ENCODE measurements around the gene SPATA17.

SPATA17 gene

DNA sequence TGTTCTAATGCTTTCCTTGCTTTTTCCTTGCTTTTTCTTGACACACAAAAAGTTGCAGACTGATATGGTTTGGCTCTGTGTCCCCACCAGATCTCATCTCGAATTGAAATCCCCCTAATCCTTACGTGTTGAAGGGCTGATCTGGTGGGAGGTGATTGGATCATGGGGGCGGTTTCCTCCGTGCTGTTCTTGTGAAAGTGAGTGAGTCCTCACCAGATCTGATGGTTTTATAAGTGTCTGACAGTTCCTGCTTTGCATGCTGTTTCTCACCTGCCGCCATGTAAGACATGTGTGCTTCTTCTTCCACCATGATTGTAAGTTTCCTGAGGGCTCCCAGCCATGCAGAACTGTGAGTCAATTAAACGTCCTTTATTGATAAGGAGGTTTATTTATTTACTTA lies 11.3 kb downstream of the SPATA17 start:
- DNase-seq (ENCODE audit: extremely low read depth, low read depth): no peak
- TF ChIP-seq CTCF (IDR thresholded peaks at IDR 0.05; ENCODE audit: low read depth, low read length): no peak

GRCh38 chr1:217647791-217648190 lies 16.6 kb downstream of the SPATA17 start:
- DNase-seq (ENCODE audit: extremely low read depth, low read depth): no peak
- TF ChIP-seq CTCF (IDR thresholded peaks at IDR 0.05; ENCODE audit: low read depth, low read length): no peak

DNA sequence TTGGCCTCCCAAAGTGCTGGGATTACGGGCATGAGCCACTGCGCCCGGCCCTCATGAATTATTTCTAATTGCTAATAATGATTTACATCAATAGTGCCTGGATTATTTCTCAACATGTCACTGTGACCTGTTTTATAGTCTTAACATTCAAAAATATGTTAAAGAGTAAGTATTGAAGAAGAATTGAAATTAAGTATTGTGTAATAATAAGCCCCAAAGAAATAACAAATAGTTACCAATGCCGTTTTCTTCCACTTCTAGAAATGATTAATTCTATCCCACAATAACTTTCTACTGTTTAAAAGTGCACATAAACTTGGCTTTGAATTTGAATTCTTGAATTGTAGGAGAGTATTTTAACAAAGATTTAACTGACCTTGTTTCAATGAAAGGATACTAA lies 19.5 kb downstream of the SPATA17 start:
- DNase-seq (ENCODE audit: extremely low read depth, low read depth): no peak
- no peak for TF ChIP-seq CTCF (IDR thresholded peaks at IDR 0.05; ENCODE audit: low read depth, low read length)

DNA sequence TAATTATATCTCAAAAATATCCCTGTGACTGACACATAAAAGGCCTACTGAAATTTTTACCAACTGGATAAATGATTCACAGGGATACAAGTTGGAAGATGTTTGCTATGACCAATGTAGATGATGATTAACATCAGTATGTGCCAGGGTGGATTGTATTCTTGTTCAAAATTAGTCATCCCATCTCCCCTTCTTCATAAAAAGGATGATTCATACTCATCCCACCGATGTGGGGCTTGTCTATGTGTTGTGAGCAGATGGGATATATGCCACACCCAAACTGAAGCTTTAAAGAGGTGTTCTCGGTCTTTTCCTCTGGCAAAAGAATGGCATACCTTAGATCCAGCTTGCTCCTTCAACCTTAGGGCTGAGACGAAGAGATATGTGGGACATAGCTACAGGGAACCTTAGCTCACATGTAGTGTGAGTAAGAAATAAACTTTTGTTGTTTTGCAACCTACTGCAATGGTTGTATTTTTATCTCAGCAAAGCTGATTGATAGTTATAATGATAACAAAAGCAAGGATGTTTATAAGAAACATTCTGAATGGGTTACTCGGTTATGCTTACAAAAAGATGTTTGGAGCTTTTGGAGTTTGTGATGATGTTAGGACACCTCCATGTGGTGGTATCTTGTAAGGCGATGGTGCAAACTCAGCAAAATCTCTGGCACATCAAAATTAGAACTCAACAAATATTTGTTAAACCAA lies 29.4 kb downstream of the SPATA17 start:
- DNase-seq (ENCODE audit: extremely low read depth, low read depth): peak; percentile 23
- TF ChIP-seq CTCF (IDR thresholded peaks at IDR 0.05; ENCODE audit: low read depth, low read length): peak; percentile 78

DNA sequence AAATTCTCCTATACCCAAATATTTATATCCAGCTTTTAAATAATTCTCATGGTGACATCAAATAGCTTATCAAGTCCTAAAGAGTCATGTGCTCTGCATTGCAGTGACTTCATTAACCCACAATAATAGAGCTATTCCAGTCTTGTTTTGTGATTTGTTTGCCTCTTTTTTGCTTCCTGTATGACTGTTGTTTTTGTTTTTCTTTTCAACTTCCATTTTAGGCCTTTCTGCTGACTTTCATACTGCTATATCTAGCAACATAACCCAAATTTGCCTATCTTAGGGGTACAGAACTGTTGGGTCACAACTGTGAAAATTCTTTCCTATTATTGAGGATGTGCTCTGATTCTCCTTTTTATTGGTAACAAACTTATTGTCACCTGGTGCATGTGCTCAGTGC lies 30.3 kb downstream of the SPATA17 start:
- TF ChIP-seq CTCF (IDR thresholded peaks at IDR 0.05; ENCODE audit: low read depth, low read length): no peak
- DNase-seq (ENCODE audit: extremely low read depth, low read depth): no peak

DNA sequence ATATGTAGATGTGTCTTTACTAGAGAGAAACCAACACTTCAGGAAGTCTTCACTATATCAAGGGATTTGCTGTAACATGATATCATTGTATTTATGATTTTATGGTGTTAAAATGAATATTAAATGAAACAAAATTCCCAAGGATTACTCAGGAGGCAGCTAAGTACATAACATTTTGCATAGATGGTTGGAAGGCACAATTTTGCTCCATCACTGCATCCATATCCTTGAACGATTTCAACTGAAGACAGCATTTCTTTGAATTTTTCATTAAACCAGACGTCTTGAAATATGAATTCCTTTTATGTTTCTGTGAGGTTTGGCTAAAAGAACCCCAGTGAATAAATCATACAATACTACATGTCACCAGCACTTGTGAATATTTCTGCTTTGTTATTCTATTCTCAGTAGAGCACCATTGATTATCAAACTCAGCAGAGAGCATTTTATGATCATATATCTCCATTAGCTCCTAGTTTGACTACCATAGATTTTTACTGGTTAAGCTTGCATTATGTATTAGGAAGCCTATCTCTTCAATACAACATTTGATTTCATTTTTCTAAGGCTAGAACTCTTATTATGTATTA lies 37.3 kb downstream of the SPATA17 start:
- DNase-seq (ENCODE audit: extremely low read depth, low read depth): no peak
- TF ChIP-seq CTCF (IDR thresholded peaks at IDR 0.05; ENCODE audit: low read depth, low read length): no peak

- no peak for DNase-seq (ENCODE audit: extremely low read depth, low read depth)
- no peak for TF ChIP-seq CTCF (IDR thresholded peaks at IDR 0.05; ENCODE audit: low read depth, low read length)
Measured at GRCh38 chr1:217673387-217673786, 42.2 kb downstream of the SPATA17 start.

All from AG09319 (cell line).